AG20443 (cell line): ENCODE data around the gene MGRN1.
A peak's percentile ranks its signal among the peaks of the same experiment; 100 is the strongest.

Experiments
- DNase-seq: peaks from one replicate; pipeline ENCODE4 v3.0.0; 2012; ENCODE audit warnings: low spot score, mixed read lengths

The MGRN1 gene

GRCh38 chr16:4687946-4688673 is 63.5 kb downstream of the MGRN1 start:
- no peak for DNase-seq

- DNase-seq, result no peak
Measured at GRCh38 chr16:4688674-4689045, 64.0 kb downstream of the MGRN1 start.

GRCh38 chr16:4689091-4689671 is 64.6 kb downstream of the MGRN1 start:
- DNase-seq, result no peak

GRCh38 chr16:4689864-4690704 is 65.5 kb downstream of the MGRN1 start:
- DNase-seq, result no peak

GRCh38 chr16:4690946-4691665 is 66.5 kb downstream of the MGRN1 start:
- no peak for DNase-seq

- no peak for DNase-seq
Measured at GRCh38 chr16:4691666-4692412, 67.2 kb downstream of the MGRN1 start.

GRCh38 chr16:4692460-4693295 is 68.1 kb downstream of the MGRN1 start:
- no peak for DNase-seq

- DNase-seq, result peak; percentile 100
Measured at GRCh38 chr16:4693296-4693955, 68.8 kb downstream of the MGRN1 start, which contains the start of gene NUDT16L1. Gene NUDT16L1, plus strand, starts transcription at chr16:4693562. Its CDS starts 165 bp downstream, at chr16:4693727.

GRCh38 chr16:4693956-4694641 is 69.5 kb downstream of the MGRN1 start:
- peak; percentile 87 for DNase-seq

GRCh38 chr16:4694642-4695451 is 70.2 kb downstream of the MGRN1 start:
- peak; percentile 51 for DNase-seq

- DNase-seq, result no peak
Measured at GRCh38 chr16:4695473-4696171, 71.0 kb downstream of the MGRN1 start.

- DNase-seq, result no peak
Measured at GRCh38 chr16:4696172-4696904, 71.7 kb downstream of the MGRN1 start.

- no peak for DNase-seq
Measured at GRCh38 chr16:4696905-4697847, 72.5 kb downstream of the MGRN1 start.

GRCh38 chr16:4697848-4698291 is 73.2 kb downstream of the MGRN1 start:
- DNase-seq, result no peak

GRCh38 chr16:4698321-4699045 is 73.9 kb downstream of the MGRN1 start:
- no peak for DNase-seq
